T47D (cell line): ENCODE measurements around the gene ZGPAT.

Experiments
- DNase-seq, 2 experiments: peaks; one replicate each; pipeline versions ENCODE4 v3.0.0 to v3.0.0-alpha.2; 2011 to 2012; ENCODE audit warnings: low read depth in 1 of 2, low spot score in 1 of 2
- JUND ChIP-seq: IDR thresholded peaks from 2 replicates; pipeline ENCODE4 v1.6.1; 2012; ENCODE audit warnings: low read depth
- in situ Hi-C: cut with HindIII; loops from 2 replicates; pipeline ENCODE4 v1.10.0; 2016; ENCODE audit warnings: low sequenced_read_pairs, low pct_unique_long_range_greater_than_20kb

The ZGPAT gene

DNA sequence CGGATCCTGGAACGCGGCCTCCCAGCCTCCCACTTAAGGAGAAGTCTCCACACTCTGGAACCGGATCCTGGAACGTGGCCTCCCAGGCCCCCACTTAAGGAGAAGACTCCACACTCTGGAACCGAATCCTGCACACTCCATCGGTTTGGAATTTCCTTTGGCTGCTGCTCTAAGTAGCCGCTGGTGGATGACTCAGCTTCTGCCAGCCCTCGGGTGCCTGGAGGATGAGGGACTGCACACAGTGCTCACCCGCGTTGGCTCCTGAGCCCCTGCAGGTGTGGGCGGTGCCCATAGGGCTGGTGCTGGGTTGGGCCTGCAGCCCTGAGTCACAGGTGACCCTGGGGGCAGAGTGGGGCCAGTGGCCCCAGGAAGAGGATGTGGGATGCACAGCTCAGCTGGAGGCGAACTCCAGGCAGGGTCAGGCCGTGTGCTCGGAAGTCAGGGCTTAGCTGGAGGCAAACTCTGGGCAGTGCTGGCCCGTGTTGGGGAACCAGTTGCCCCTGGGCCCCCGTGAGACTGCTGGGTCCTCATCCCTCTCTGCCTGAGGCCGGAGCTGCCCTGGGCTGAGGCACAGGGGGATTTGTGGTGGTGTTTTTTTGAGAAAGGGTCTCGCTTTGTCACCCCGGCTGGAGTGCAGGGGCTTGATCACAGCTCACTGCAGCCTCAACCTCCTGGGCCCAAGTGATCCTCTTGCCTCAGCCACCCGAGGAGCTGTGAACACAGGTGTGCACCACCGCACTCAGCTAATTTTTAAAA, 25.3 kb upstream of the ZGPAT start:
- DNase-seq, result peak in 1 of 2 experiments; percentile 84
- peak; percentile 58; the same call in 1 of the 2 replicates for TF ChIP-seq JUND
- in situ Hi-C loops, result no loop called here

DNA sequence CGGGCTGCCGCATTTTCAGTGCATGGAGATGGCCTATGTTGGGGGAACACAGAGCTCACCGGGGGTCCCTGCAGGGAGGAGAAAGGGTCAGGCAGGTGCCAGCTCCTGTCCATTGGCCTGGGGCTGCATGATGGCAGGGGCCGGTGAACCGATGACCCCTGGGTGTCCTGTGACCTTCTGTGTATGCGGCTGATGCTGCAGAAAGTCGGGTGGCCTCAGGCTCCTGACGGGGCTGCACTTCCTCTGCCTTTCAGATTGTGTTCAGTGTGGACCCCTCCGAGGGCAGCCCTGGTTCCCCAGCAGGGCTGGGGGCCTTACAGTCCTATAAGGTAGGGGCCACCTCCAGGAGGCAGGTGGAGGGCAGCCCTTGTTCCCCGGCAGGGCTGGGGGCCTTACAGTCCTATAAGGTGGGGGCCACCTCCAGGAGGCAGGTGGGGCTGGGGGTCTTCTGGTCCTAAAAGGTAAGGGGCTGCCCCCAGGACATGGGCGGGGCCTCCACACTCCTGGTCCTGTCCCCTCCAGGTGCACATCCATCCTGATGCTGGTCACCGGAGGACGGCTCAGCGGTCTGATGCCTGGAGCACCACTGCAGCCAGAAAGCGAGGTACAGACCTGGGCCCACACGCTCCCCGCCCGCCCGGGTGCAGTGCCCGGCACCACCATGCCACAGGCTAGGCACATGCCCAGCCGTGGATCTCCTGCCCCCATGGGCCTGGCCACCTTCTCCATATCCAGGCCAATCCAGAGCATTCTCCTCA, 22.4 kb upstream of the ZGPAT start:
- in situ Hi-C loops, result no loop called here
- no peak for DNase-seq
- no peak for TF ChIP-seq JUND

DNA sequence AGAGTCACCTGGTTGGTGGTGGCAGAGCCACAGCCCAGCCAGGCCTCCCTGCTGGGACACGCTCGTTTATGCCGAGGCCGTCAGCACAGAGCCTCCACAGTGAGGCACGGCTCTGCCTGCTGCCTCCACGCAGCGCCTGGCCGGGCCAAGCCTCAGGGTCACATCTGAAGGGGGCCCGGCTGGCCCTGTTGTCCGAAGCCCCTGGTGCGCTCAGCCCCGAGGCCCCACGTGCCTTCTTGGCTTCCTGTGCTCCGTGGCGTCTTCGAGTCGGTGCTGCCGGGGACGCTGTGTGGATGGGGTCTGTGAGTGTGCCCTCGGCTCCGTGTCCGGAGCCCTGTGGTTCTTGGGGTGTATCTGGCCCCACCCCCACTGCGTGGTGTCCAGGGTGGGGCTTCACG, 21.7 kb upstream of the ZGPAT start:
- no peak for TF ChIP-seq JUND
- DNase-seq, result no peak
- in situ Hi-C loops, result no loop called here

DNA sequence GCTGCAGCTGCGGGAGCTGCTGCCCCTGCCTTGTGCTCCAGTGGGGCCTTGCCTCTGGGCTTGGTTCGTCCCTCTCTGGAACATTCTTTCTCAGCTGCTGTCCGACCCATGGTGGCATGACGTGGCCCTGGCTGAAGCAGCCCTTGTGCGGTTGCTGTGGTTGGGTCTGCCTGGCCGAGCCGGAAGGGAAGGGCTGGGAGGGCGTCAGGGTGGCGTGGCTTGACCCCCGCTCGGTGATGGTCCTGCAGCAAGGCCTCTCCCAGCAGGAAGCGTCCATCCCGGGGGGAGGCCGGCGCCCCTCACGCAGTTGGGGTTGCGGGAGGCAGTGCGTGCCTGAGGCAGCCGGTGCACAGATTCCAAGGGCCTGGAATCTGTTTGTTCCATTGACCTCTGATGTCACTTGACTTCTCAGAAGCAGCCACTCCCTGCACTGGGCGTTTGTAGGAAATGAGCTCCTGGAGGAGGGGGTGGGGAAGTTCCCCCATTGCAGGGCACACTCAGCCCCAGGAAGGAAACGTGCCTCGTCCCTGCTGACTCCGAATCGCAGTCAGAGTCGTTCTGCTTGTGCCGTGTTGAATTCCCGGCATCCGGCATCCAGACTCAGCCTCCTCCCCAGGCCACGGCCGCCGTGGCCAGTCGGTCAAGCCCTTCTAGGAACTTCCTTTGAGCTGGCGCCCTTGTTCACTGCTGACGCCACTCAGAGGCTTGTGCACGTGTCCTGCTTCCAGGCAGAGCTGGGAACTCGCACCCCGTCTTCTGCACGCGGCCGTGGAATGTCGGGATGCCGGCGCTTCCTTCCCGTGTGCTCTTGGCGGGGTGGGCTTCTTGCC, 21.1 kb upstream of the ZGPAT start:
- TF ChIP-seq JUND, result no peak
- no peak for DNase-seq
- in situ Hi-C loops, result no loop called here

DNA sequence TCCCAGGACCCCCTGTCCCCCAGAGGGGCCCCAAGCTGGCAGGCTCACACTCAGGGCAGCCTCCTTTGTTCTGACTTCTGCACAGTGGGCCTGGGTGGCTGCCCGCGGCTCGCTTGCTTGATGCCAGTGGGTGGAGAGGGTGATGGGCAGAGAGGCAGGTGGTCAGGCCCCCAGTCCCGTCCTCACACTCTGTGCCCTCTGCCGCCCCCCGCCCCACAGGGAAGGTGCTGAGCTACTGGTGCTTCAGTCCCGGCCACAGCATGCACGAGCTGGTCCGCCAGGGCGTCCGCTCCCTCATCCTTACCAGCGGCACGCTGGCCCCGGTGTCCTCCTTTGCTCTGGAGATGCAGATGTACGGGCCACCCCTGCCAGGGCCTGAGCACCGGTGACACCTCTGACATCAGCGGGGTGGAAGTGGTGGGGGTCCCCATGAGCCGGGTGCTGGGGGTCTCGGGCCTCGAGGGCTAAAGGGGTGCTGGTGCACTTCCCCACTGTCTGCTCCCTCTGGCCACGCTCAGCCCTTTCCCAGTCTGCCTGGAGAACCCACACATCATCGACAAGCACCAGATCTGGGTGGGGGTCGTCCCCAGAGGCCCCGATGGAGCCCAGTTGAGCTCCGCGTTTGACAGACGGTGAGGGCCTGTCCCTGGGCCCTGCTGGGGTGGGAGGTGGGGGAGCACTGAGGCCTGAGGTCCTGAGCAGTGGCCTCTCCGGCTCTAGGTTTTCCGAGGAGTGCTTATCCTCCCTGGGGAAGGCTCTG, 20.2 kb upstream of the ZGPAT start:
- in situ Hi-C loops, result no loop called here
- no peak for DNase-seq
- no peak for TF ChIP-seq JUND

DNA sequence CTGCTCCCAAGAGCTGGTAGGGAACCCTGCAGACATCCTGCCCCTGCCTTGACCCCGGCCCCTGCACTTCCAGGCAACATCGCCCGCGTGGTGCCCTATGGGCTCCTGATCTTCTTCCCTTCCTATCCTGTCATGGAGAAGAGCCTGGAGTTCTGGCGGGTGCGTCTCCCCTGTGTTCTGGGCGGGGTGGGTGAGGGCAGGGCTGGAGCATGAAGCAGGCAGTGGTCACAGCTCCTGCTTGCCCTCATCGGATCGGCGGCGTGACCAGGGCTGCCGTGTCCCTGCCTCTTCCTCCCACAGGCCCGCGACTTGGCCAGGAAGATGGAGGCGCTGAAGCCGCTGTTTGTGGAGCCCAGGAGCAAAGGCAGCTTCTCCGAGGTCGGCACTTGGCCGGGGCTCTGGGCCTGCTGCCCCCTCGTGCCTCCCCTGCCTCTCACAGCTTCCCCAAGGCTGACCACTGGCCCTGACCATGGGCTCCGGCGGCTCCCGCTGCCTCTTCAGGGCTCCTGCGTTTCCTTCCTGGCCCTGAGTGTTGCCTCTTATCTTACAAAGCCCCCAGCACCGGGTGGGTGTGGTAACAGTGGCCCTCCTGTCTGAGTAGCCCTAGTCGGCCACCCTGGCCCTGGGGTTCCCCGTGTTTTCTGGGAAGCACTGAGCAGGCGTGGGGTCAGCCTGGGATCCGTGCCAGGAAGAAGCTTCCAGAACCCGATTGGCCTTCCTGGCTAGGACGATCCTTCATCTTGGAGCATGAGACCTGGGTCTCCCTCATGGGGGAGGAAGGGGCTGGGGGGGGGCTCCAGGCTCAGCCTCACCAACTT, 19.4 kb upstream of the ZGPAT start:
- no peak for TF ChIP-seq JUND
- in situ Hi-C loops, result no loop called here
- DNase-seq, result no peak

DNA sequence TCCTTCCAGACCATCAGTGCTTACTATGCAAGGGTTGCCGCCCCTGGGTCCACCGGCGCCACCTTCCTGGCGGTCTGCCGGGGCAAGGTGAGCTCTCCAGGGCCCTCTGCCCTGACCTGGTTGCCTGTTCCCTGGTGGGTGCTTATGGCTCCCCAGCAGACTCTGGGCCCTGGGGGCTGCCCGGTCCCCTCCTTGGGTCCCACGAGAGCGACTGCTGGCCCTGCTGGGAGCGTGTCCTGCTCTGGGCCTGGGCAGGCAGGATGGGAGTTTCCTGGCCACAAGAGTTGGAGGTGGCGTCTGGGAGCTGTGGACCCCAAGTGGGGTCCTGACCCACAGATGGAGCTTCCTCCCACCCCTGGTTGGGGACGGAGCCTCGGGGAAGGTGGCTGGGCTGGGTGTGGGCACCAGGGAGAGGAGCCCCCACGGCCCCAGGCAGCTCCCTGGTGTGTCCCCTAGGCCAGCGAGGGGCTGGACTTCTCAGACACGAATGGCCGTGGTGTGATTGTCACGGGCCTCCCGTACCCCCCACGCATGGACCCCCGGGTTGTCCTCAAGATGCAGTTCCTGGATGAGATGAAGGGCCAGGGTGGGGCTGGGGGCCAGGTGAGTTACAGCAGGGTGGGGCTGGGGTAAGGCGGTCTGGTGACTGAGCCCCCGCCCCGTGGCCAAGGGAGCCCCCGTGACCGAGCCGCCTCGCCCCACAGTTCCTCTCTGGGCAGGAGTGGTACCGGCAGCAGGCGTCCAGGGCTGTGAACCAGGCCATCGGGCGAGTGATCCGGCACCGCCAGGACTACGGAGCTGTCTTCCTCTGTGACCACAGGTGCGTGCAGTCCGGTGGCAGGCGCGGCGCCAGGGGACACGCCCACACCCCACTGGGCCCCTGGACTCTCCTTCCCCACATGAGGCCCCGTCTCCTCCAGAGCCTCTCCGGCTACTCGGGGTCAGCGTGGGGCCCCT, 18.5 kb upstream of the ZGPAT start:
- in situ Hi-C loops, result no loop called here
- no peak for DNase-seq
- no peak for TF ChIP-seq JUND

DNA sequence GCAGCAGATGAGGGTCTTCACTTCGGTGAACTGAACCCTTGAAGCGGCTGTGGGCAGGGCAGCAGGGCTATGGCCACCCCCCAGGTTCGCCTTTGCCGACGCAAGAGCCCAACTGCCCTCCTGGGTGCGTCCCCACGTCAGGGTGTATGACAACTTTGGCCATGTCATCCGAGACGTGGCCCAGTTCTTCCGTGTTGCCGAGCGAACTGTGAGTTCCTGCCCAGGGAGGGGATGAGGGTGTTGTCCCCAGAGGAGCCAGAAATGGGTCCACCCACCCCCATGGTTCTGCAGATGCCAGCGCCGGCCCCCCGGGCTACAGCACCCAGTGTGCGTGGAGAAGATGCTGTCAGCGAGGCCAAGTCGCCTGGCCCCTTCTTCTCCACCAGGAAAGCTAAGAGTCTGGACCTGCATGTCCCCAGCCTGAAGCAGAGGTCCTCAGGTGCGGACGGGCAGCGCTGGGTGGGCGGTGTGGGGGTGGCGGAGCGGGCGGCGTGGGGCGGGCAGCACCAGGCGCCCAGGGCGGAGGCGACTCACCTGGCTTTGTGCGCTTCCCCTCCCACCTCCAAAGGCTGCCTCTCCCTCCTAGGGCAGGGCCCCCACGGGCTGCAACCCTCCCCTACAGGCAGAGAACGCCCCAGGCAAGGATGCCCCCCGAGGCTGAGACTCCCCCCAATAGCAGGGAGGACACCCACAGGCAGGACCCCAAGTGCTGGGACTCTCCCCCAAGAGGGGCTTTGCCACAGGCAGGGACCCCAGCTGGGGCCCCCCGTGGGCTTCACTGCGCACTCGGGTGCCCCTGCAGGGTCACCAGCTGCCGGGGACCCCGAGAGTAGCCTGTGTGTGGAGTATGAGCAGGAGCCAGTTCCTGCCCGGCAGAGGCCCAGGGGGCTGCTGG, 17.6 kb upstream of the ZGPAT start:
- in situ Hi-C loops, result no loop called here
- DNase-seq, result no peak
- no peak for TF ChIP-seq JUND

DNA sequence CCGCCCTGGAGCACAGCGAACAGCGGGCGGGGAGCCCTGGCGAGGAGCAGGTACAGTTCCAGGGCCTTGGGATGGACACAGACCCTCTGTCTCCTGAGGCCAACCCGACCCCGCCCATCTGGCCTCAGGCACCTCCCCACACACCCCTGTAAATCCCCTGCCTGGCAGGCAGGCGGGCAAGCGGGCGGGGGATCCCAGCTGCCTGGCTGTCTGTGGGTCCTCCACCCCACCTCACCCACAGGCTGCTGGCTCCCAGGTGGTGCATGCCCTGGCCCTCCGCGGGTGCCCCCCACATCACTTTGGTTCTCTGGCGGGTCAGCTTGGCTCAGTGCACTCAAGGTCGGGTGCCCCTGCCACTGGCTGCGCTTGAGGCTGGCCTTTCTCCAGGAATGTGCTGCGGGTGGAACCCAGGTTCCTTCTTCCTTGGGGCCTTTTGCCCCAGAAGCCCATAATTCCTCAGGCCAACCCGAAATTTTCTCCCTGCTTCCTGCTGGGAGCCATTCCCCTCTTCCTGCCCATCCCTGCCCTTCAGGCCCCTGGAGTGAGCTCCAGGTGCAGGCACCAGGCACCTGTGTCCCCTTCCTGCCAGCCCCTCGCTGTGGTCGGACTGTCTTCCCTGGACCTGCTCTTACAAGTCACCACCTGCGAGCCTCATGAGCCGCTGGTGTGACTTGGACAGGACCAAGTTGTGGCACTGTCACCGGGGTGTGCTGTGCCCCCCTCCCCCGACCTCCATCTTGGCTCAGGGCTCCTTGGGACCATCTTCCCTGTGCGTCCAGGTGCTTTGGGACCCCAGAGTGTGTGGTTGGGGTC, 16.7 kb upstream of the ZGPAT start:
- no peak for TF ChIP-seq JUND
- no peak for DNase-seq
- in situ Hi-C loops, result no loop called here
